IMR-90 (cell line): ENCODE data around the gene ITGAL. TPM values are rescaled to one million over a fixed set of nuclear protein-coding genes. Genes with fewer than 3 reads are reported as not detected.

Experiments used
- ATAC-seq: fragments of 200-7000 bp; cut with Tn5 transposase; 2 replicates; pipeline ENCODE4 v1.9.1; 2020; ENCODE audit warnings: low read depth, mild to moderate bottlenecking, moderate library complexity
- BruUV-seq: library from RNA; stranded (reverse); fragments of 400-500 nt; replicated peaks from 2 replicates; lab custom pipeline; 2021; lab: Mats Ljungman, UMichigan
- CTCF ChIA-PET: fragments of 300-600 bp; formaldehyde crosslinking; extraction: SDS; loops from one replicate; lab custom pipeline; 2021; ENCODE audit warnings: antibody characterized with exemption; lab: Yijun Ruan, JAX
- POLR2A ChIA-PET: fragments of 300-600 bp; sonication (Branson Sonifier 250); formaldehyde crosslinking; loops from one replicate; lab custom pipeline; 2022; ENCODE audit warnings: antibody characterized with exemption; ENCODE audit not compliant: unreplicated experiment; lab: Charles Lee
- DNase-seq: peaks from one replicate; pipeline ENCODE4 v3.0.0; 2013
- H2AFZ ChIP-seq: replicated peaks from 2 replicates; pipeline ENCODE3; 2013; ENCODE audit warnings: low read length, mild to moderate bottlenecking; ENCODE audit not compliant: poor library complexity
- H2AK5ac ChIP-seq: 2 replicates; pipeline ENCODE4 v1.6.1; 2013; ENCODE audit warnings: low read depth, low read length, inconsistent platforms
- H2AK9ac ChIP-seq: replicated peaks from 2 replicates; pipeline ENCODE3; 2013; ENCODE audit warnings: mild to moderate bottlenecking, low read depth, low read length, moderate library complexity; ENCODE audit not compliant: poor library complexity
- H2BK120ac ChIP-seq: 2 replicates; pipeline ENCODE4 v1.6.1; 2013; ENCODE audit warnings: low read depth, low read length, inconsistent platforms
- H2BK15ac ChIP-seq: 3 replicates; pipeline ENCODE4 v1.6.1; 2013; ENCODE audit warnings: low read depth, low read length, inconsistent platforms
- H2BK20ac ChIP-seq: 2 replicates; pipeline ENCODE4 v1.6.1; 2013; ENCODE audit warnings: low read depth, mild to moderate bottlenecking, inconsistent platforms, low read length, moderate library complexity
- H2BK5ac ChIP-seq: 2 replicates; pipeline ENCODE4 v1.6.1; 2013; ENCODE audit warnings: mild to moderate bottlenecking, low read depth, low read length, inconsistent platforms; ENCODE audit not compliant: poor library complexity, severe bottlenecking
- H3K14ac ChIP-seq: replicated peaks from 2 replicates; pipeline ENCODE4 v1.6.1; 2013; ENCODE audit warnings: low read depth, low read length, inconsistent platforms
- H3K18ac ChIP-seq: 2 replicates; pipeline ENCODE4 v1.6.1; 2013; ENCODE audit warnings: low read depth, low read length, control low read depth
- H3K23ac ChIP-seq: 2 replicates; pipeline ENCODE4 v1.6.1; 2013; ENCODE audit warnings: low read depth, low read length, inconsistent platforms
- H3K27ac ChIP-seq: 2 replicates; pipeline ENCODE4 v1.5.1; 2013; ENCODE audit warnings: mild to moderate bottlenecking, control low read depth, low read length; ENCODE audit not compliant: insufficient read depth
- H3K27me3 ChIP-seq: 2 replicates; pipeline ENCODE4 v1.6.1; 2013; ENCODE audit warnings: low read length; ENCODE audit not compliant: control insufficient read depth, insufficient read depth
- H3K36me3 ChIP-seq: 2 replicates; pipeline ENCODE4 v1.6.1; 2013; ENCODE audit warnings: low read length, mixed read lengths; ENCODE audit not compliant: control insufficient read depth, insufficient read depth
- H3K4ac ChIP-seq: 2 replicates; pipeline ENCODE4 v1.6.1; 2013; ENCODE audit warnings: low read depth, low read length, inconsistent platforms
- H3K4me1 ChIP-seq: 2 replicates; pipeline ENCODE4 v1.6.1; 2013; ENCODE audit warnings: low read length, mixed read lengths; ENCODE audit not compliant: control insufficient read depth, insufficient read depth
- H3K4me2 ChIP-seq: 2 replicates; pipeline ENCODE4 v1.6.1; 2013; ENCODE audit warnings: low read depth, mild to moderate bottlenecking, control low read depth, low read length, moderate library complexity
- H3K4me3 ChIP-seq: 2 replicates; pipeline ENCODE4 v1.5.1; 2013; ENCODE audit warnings: low read depth, mild to moderate bottlenecking, control low read depth, low read length, moderate library complexity; ENCODE audit not compliant: insufficient read depth
- H3K56ac ChIP-seq: 2 replicates; pipeline ENCODE4 v1.6.1; 2013; ENCODE audit warnings: low read length, inconsistent platforms; ENCODE audit not compliant: insufficient read depth; ENCODE audit errors: extremely low read depth
- H3K79me1 ChIP-seq, 2 experiments: 2 replicates each; pipeline ENCODE4 v1.6.1; 2013; ENCODE audit warnings: low read length in 2 of 2, inconsistent platforms in 1 of 2, low read depth in 1 of 2
- H3K9ac ChIP-seq: 2 replicates; pipeline ENCODE4 v1.6.1; 2013; ENCODE audit warnings: low read depth, low read length, control low read depth
- H3K9me1 ChIP-seq: 2 replicates; pipeline ENCODE4 v1.6.1; 2013; ENCODE audit warnings: low read length, inconsistent platforms; ENCODE audit not compliant: insufficient read depth
- H3K9me3 ChIP-seq: 2 replicates; pipeline ENCODE4 v1.6.1; 2013; ENCODE audit warnings: low read length; ENCODE audit not compliant: control insufficient read depth, insufficient read depth
- H4K20me1 ChIP-seq: 2 replicates; pipeline ENCODE4 v1.6.1; 2013; ENCODE audit warnings: low read length, inconsistent platforms; ENCODE audit not compliant: insufficient read depth
- H4K5ac ChIP-seq: 2 replicates; pipeline ENCODE4 v1.6.1; 2013; ENCODE audit warnings: mild to moderate bottlenecking, low read depth, low read length, control low read depth
- H4K8ac ChIP-seq, 2 experiments: 2 replicates each; pipeline ENCODE4 v1.6.1; 2013; ENCODE audit warnings: low read depth in 2 of 2, low read length in 2 of 2, control low read depth in 1 of 2, inconsistent platforms in 1 of 2
- H4K91ac ChIP-seq: 2 replicates; pipeline ENCODE4 v1.6.1; 2013; ENCODE audit warnings: low read depth, low read length, inconsistent platforms; ENCODE audit not compliant: insufficient read depth
- BHLHE40 ChIP-seq: fragments of 150-350 bp; IDR thresholded peaks from 2 replicates; pipeline ENCODE4 v1.6.1; 2016; ENCODE audit warnings: mild to moderate bottlenecking, low read depth, low read length
- CEBPB ChIP-seq: IDR thresholded peaks from 2 replicates; pipeline ENCODE4 v1.6.1; 2012; ENCODE audit warnings: low read depth, low read length, improper control_type of control experiment
- CHD1 ChIP-seq: IDR thresholded peaks from 2 replicates; pipeline ENCODE4 v1.6.1; 2012; ENCODE audit warnings: low read depth, low read length, improper control_type of control experiment
- CTCF ChIP-seq: conservative IDR thresholded peaks from 2 replicates; pipeline ENCODE4 v1.5.1; 2012; ENCODE audit warnings: mild to moderate bottlenecking, low read depth, low read length, improper control_type of control experiment
- FOS ChIP-seq: fragments of 150-350 bp; IDR thresholded peaks from 2 replicates; pipeline ENCODE4 v1.6.1; 2016; ENCODE audit warnings: low read depth, low read length
- MAFK ChIP-seq: IDR thresholded peaks from 2 replicates; pipeline ENCODE4 v1.6.1; 2012; ENCODE audit warnings: low read depth, low read length, improper control_type of control experiment
- MAZ ChIP-seq: IDR thresholded peaks from 2 replicates; pipeline ENCODE4 v1.6.1; 2012; ENCODE audit warnings: low read depth, mild to moderate bottlenecking, low read length, improper control_type of control experiment, moderate library complexity, borderline replicate concordance
- MXI1 ChIP-seq: IDR thresholded peaks from 2 replicates; pipeline ENCODE4 v1.6.1; 2012; ENCODE audit warnings: low read depth, mild to moderate bottlenecking, low read length, moderate library complexity, borderline replicate concordance
- NFE2L2 ChIP-seq: fragments of 150-350 bp; IDR thresholded peaks from 2 replicates; pipeline ENCODE4 v1.6.1; 2016; ENCODE audit warnings: low read depth, mild to moderate bottlenecking, low read length
- POLR2A ChIP-seq: IDR thresholded peaks from 2 replicates; pipeline ENCODE4 v1.6.1; 2012; ENCODE audit warnings: mild to moderate bottlenecking, low read depth, low read length
- RCOR1 ChIP-seq: IDR thresholded peaks from 2 replicates; pipeline ENCODE4 v1.6.1; 2012; ENCODE audit warnings: mild to moderate bottlenecking, low read length, improper control_type of control experiment; ENCODE audit not compliant: insufficient replicate concordance
- RFX5 ChIP-seq: IDR thresholded peaks from 2 replicates; pipeline ENCODE4 v1.8.0; 2012; ENCODE audit warnings: low read depth, mild to moderate bottlenecking, low read length, moderate library complexity
- SMC3 ChIP-seq: fragments of 150-350 bp; IDR thresholded peaks from 2 replicates; pipeline ENCODE4 v1.6.1; 2016; ENCODE audit warnings: low read depth, mild to moderate bottlenecking, antibody characterized with exemption, low read length, moderate library complexity
- WGBS, 2 experiments: methylation state at CpG; one replicate each; pipeline versions ENCODE4 v1.1.5 to v1.1.7; 2013; ENCODE audit warnings: missing lambda C conversion rate in 2 of 2; ENCODE audit not compliant: insufficient read length in 1 of 2; ENCODE audit errors: extremely low coverage in 2 of 2; 5-methylcytosine and 5-hydroxymethylcytosine counted together
- dilution Hi-C: fragments of 300-500 bp; cut with HindIII; formaldehyde crosslinking; loops from one replicate; pipeline ENCODE4 v1.14.3; 2018; ENCODE audit warnings: low sequenced_read_pairs; ENCODE audit not compliant: unreplicated experiment
- in situ Hi-C: fragments of 300-500 bp; cut with MboI; formaldehyde crosslinking; loops from 3 replicates; pipeline ENCODE4 v1.14.3; 2019; ENCODE audit warnings: low sequenced_read_pairs, inconsistent platforms, mixed read lengths
- intact Hi-C: fragments of 100-400 bp; cut with micrococcal nuclease; formaldehyde crosslinking; loops from 2 replicates; pipeline ENCODE4 v1.10.0; 2022
- polyA plus RNA-seq, 3 experiments: library from polyadenylated mRNA; depleted of rRNA; stranded (reverse); fragments of >200 nt; gene quantifications; 2 replicates each; pipeline ENCODE4 v1.2.3, GENCODE V29; 2012; ENCODE audit warnings: low replicate concordance in 1 of 3
- total RNA-seq: library from RNA; depleted of rRNA; stranded (reverse); fragments of >200 nt; gene quantifications from 2 replicates; pipeline ENCODE4 v1.2.3, GENCODE V29; 2012
- TF ChIP-seq, protein P1 (sequence below): fragments of 150-350 bp; IDR thresholded peaks from 2 replicates; pipeline ENCODE4 v1.6.1; 2016; ENCODE audit warnings: low read depth, mild to moderate bottlenecking, low read length, moderate library complexity, borderline replicate concordance
- TF ChIP-seq, protein P2 (sequence below): fragments of 150-350 bp; IDR thresholded peaks from 2 replicates; pipeline ENCODE4 v1.6.1; 2017; ENCODE audit warnings: mild to moderate bottlenecking, antibody characterized with exemption, low read length, low read depth

Gene ITGAL
- total and polyA plus RNA-seq, 2 of the 4 experiments (the other 2 are of a cell fraction): not detected

- H2BK5ac ChIP-seq: no peak overlapping the region
- no peak overlapping the region for H2BK20ac ChIP-seq
- H3K36me3 ChIP-seq: no peaks in the 10 kb centered on the region
- no peak overlapping the region for H4K8ac ChIP-seq
- no peak overlapping the region for H2BK120ac ChIP-seq
- intact Hi-C loops (no loop called here), dilution Hi-C loops (no loop called here), in situ Hi-C loops (no loop called here)
- no peak overlapping the region for H4K5ac ChIP-seq
- no peaks in the 10 kb centered on the region for H3K9me1 ChIP-seq
- H3K9ac ChIP-seq: no peak overlapping the region
- POLR2A ChIA-PET: no interaction called here
- no peak overlapping the region for H3K23ac ChIP-seq
- H2AFZ ChIP-seq: no peak overlapping the region
- no TSS peak for BruUV-seq
- no peak overlapping the region for H3K14ac ChIP-seq
- ATAC-seq: no peak
- H3K9me3 ChIP-seq: no peaks in the 10 kb centered on the region
- no peaks in the 10 kb centered on the region for H3K79me1 ChIP-seq
- no peak overlapping the region for H4K91ac ChIP-seq
- H3K4ac ChIP-seq: no peak overlapping the region
- H3K4me3 ChIP-seq: no peak overlapping the region
- H3K18ac ChIP-seq: no peak overlapping the region
- DNase-seq: no peak
- no peak overlapping the region for H2AK5ac ChIP-seq
- no peak overlapping the region for H3K4me2 ChIP-seq
- H2AK9ac ChIP-seq: no peak overlapping the region
- CTCF ChIA-PET: no interaction called here
- WGBS, 2 experiments: 82% methylated on average over 8 of the region's 22 CpGs; no CpG with 5 or more reads in 1 of the 2 experiments
- no peaks in the 10 kb centered on the region for H3K4me1 ChIP-seq
- H4K20me1 ChIP-seq: no peaks in the 10 kb centered on the region
- no peak overlapping the region for H2BK15ac ChIP-seq
- H3K27me3 ChIP-seq: peaks cover 24% of the 10 kb centered on the region
- no peak overlapping the region for H3K27ac ChIP-seq
- H3K56ac ChIP-seq: no peak overlapping the region
- no peak for TF ChIP-seq RCOR1
- no peak for TF ChIP-seq SMC3
- no peak for TF ChIP-seq BHLHE40
- TF ChIP-seq MAZ: no peak
- TF ChIP-seq, protein P1, sequence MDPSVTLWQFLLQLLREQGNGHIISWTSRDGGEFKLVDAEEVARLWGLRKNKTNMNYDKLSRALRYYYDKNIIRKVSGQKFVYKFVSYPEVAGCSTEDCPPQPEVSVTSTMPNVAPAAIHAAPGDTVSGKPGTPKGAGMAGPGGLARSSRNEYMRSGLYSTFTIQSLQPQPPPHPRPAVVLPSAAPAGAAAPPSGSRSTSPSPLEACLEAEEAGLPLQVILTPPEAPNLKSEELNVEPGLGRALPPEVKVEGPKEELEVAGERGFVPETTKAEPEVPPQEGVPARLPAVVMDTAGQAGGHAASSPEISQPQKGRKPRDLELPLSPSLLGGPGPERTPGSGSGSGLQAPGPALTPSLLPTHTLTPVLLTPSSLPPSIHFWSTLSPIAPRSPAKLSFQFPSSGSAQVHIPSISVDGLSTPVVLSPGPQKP: no peak
- TF ChIP-seq MXI1: no peak
- no peak for TF ChIP-seq POLR2A
- TF ChIP-seq MAFK: no peak
- TF ChIP-seq CEBPB: no peak
- TF ChIP-seq CHD1: no peak
- TF ChIP-seq RFX5: no peak
- TF ChIP-seq NFE2L2: no peak
- no peak for TF ChIP-seq FOS
- TF ChIP-seq, protein P2, sequence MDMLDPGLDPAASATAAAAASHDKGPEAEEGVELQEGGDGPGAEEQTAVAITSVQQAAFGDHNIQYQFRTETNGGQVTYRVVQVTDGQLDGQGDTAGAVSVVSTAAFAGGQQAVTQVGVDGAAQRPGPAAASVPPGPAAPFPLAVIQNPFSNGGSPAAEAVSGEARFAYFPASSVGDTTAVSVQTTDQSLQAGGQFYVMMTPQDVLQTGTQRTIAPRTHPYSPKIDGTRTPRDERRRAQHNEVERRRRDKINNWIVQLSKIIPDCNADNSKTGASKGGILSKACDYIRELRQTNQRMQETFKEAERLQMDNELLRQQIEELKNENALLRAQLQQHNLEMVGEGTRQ: no peak
- TF ChIP-seq CTCF: no peak
Measured at GRCh38 chr16:30458561-30459394, 13.8 kb upstream of the ITGAL start.
